KMS-11 (cell line): Measurements from ENCODE around the gene JARID2.

ENCODE experiments used
- H2AFZ ChIP-seq: fragments of 200-600 bp; sonication (generic); 2 replicates; pipeline ENCODE4 v1.6.1; 2016; ENCODE audit warnings: antibody characterized with exemption, mixed run types, low read depth
- H3K27ac ChIP-seq: fragments of 200-600 bp; sonication (generic); 2 replicates; pipeline ENCODE4 v1.6.1; 2016; ENCODE audit warnings: mild to moderate bottlenecking, mixed run types
- H3K27me3 ChIP-seq: fragments of 200-600 bp; sonication (generic); 2 replicates; pipeline ENCODE4 v1.6.1; 2017; ENCODE audit warnings: mild to moderate bottlenecking, low read depth, mixed run types, moderate library complexity; ENCODE audit not compliant: insufficient read depth
- H3K36me3 ChIP-seq: fragments of 200-600 bp; sonication (generic); 2 replicates; pipeline ENCODE4 v1.6.1; 2017; ENCODE audit warnings: mild to moderate bottlenecking, mixed run types; ENCODE audit not compliant: insufficient read depth
- H3K4me1 ChIP-seq: fragments of 200-600 bp; sonication (generic); 2 replicates; pipeline ENCODE4 v1.6.1; 2016; ENCODE audit warnings: mild to moderate bottlenecking, low read depth, mixed run types; ENCODE audit not compliant: poor library complexity, severe bottlenecking
- H3K4me2 ChIP-seq: fragments of 200-600 bp; sonication (generic); 2 replicates; pipeline ENCODE4 v1.7.0; 2016; ENCODE audit warnings: mild to moderate bottlenecking, mixed run types
- H3K4me3 ChIP-seq: fragments of 200-600 bp; sonication (generic); IDR thresholded peaks from 2 replicates; pipeline ENCODE4 v1.6.1; 2017; ENCODE audit warnings: low read depth, low read length, mixed read lengths; ENCODE audit not compliant: insufficient read depth
- H3K79me2 ChIP-seq: fragments of 200-600 bp; sonication (generic); 2 replicates; pipeline ENCODE4 v1.6.1; 2016; ENCODE audit warnings: low read depth, mixed run types; ENCODE audit not compliant: insufficient read depth
- H3K9ac ChIP-seq: fragments of 200-600 bp; sonication (generic); 2 replicates; pipeline ENCODE4 v1.6.1; 2016; ENCODE audit warnings: mild to moderate bottlenecking, mixed run types
- H4K20me1 ChIP-seq: fragments of 200-600 bp; sonication (generic); 2 replicates; pipeline ENCODE4 v1.6.1; 2016; ENCODE audit warnings: mild to moderate bottlenecking, mixed run types; ENCODE audit not compliant: insufficient read depth
- TF ChIP-seq, protein P1 (sequence below): fragments of 200-600 bp; sonication (generic); conservative IDR thresholded peaks from 2 replicates; pipeline ENCODE4 v1.6.1; 2017; ENCODE audit warnings: low read depth, mild to moderate bottlenecking, antibody characterized with exemption, low read length, moderate library complexity, mixed read lengths

Gene JARID2

GRCh38 chr6:15453622-15454021 lies 207.8 kb downstream of the JARID2 start:
- Histone ChIP-seq H3K27ac (no peak overlapping the region), H3K4me1 (no peaks in the 10 kb centered on the region), H3K27me3 (no peaks in the 10 kb centered on the region), H2AFZ (no peak overlapping the region), H4K20me1 (no peaks in the 10 kb centered on the region), H3K79me2 (no peaks in the 10 kb centered on the region), H3K4me3 (no peak overlapping the region), H3K9ac (no peak overlapping the region), H3K4me2 (no peak overlapping the region), H3K36me3 (no peaks in the 10 kb centered on the region)
- TF ChIP-seq, protein P1, sequence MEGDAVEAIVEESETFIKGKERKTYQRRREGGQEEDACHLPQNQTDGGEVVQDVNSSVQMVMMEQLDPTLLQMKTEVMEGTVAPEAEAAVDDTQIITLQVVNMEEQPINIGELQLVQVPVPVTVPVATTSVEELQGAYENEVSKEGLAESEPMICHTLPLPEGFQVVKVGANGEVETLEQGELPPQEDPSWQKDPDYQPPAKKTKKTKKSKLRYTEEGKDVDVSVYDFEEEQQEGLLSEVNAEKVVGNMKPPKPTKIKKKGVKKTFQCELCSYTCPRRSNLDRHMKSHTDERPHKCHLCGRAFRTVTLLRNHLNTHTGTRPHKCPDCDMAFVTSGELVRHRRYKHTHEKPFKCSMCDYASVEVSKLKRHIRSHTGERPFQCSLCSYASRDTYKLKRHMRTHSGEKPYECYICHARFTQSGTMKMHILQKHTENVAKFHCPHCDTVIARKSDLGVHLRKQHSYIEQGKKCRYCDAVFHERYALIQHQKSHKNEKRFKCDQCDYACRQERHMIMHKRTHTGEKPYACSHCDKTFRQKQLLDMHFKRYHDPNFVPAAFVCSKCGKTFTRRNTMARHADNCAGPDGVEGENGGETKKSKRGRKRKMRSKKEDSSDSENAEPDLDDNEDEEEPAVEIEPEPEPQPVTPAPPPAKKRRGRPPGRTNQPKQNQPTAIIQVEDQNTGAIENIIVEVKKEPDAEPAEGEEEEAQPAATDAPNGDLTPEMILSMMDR = no peak

- Histone ChIP-seq H2AFZ (no peak overlapping the region), H3K4me2 (no peak overlapping the region), H3K4me1 (no peaks in the 10 kb centered on the region), H3K27ac (no peak overlapping the region), H3K27me3 (no peaks in the 10 kb centered on the region), H3K4me3 (no peak overlapping the region), H3K36me3 (no peaks in the 10 kb centered on the region), H4K20me1 (no peaks in the 10 kb centered on the region), H3K79me2 (no peaks in the 10 kb centered on the region), H3K9ac (no peak overlapping the region)
- TF ChIP-seq, protein P1 = no peak
Observed at GRCh38 chr6:15456422-15456821, 210.6 kb downstream of the JARID2 start.

- Histone ChIP-seq H2AFZ (no peak overlapping the region), H3K27ac (no peak overlapping the region), H3K9ac (no peak overlapping the region), H3K4me1 (no peaks in the 10 kb centered on the region), H4K20me1 (no peaks in the 10 kb centered on the region), H3K4me2 (no peak overlapping the region), H3K36me3 (no peaks in the 10 kb centered on the region), H3K4me3 (no peak overlapping the region), H3K27me3 (no peaks in the 10 kb centered on the region), H3K79me2 (no peaks in the 10 kb centered on the region)
- TF ChIP-seq, protein P1 = no peak
Observed at GRCh38 chr6:15457121-15457650, 211.3 kb downstream of the JARID2 start.

DNA sequence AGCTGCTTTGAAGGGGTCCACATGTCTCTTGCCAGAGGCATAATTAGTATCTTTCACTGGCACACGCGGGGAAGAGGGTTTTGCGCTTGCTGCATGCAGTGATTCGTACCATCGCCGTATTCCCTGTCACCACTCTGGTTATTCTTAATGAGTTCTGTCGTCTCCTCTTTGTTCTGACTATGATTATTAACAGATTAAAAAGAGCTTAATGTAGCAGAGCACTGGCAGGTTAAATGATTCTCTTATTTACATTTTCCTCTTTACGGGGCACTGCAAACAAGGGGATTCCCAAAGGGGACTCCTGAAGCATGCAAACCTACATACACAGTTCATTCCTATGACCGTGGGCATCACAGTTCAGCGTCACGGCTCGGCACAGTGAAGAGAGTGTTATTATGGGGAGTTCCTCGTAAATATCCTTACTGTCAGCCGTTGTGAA lies 212.2 kb downstream of the JARID2 start:
- Histone ChIP-seq H3K79me2 (no peaks in the 10 kb centered on the region; the same call in 1 of the 2 replicates), H3K27ac (no peak overlapping the region), H3K9ac (no peak overlapping the region), H4K20me1 (no peaks in the 10 kb centered on the region), H3K27me3 (no peaks in the 10 kb centered on the region), H3K36me3 (no peaks in the 10 kb centered on the region), H3K4me2 (no peak overlapping the region), H3K4me3 (no peak overlapping the region), H2AFZ (no peak overlapping the region), H3K4me1 (no peaks in the 10 kb centered on the region)
- TF ChIP-seq, protein P1 = no peak
